Pulmonary artery endothelial cell (primary cell): ENCODE results near the gene JAZF1. TPM values are rescaled to one million over a fixed set of nuclear protein-coding genes. Genes with fewer than 3 reads are reported as not detected.

Experiments
- DNase-seq: peaks from one replicate; pipeline ENCODE4 v3.0.0-alpha.2; 2011; ENCODE audit warnings: low read depth, low spot score
- total RNA-seq: library from RNA; depleted of rRNA; stranded (reverse); fragments of >200 nt; gene quantifications from 2 replicates; pipeline ENCODE4 v1.2.3, GENCODE V29; 2014

JAZF1 gene
- total RNA-seq, 1 donor from 2014 or later = 5.5 TPM

GRCh38 chr7:28076423-28077200, 104.0 kb downstream of the JAZF1 start:
- no peak for DNase-seq

- DNase-seq = no peak
Observed at GRCh38 chr7:28075674-28076358, 104.8 kb downstream of the JAZF1 start.

GRCh38 chr7:28072876-28073514, 107.6 kb downstream of the JAZF1 start:
- DNase-seq = no peak

- DNase-seq = no peak
Observed at GRCh38 chr7:28071570-28071969, 109.0 kb downstream of the JAZF1 start.

- DNase-seq = no peak
Observed at GRCh38 chr7:28070297-28071055, 110.1 kb downstream of the JAZF1 start.

GRCh38 chr7:28069807-28070206, 110.8 kb downstream of the JAZF1 start:
- no peak for DNase-seq

- DNase-seq = no peak
Observed at GRCh38 chr7:28069388-28069787, 111.2 kb downstream of the JAZF1 start.

GRCh38 chr7:28068811-28069216, 111.8 kb downstream of the JAZF1 start:
- no peak for DNase-seq

- DNase-seq = no peak
Observed at GRCh38 chr7:28067171-28067570, 113.4 kb downstream of the JAZF1 start.

GRCh38 chr7:28065721-28066285, 114.8 kb downstream of the JAZF1 start:
- DNase-seq = no peak

GRCh38 chr7:28065308-28065707, 115.3 kb downstream of the JAZF1 start:
- no peak for DNase-seq

- DNase-seq = no peak
Observed at GRCh38 chr7:28064437-28064836, 116.2 kb downstream of the JAZF1 start.

GRCh38 chr7:28062197-28062991, 118.2 kb downstream of the JAZF1 start:
- no peak for DNase-seq

GRCh38 chr7:28061824-28062196, 118.8 kb downstream of the JAZF1 start:
- DNase-seq = no peak

GRCh38 chr7:28060371-28060950, 120.1 kb downstream of the JAZF1 start:
- no peak for DNase-seq

- no peak for DNase-seq
Observed at GRCh38 chr7:28055161-28055544, 125.4 kb downstream of the JAZF1 start.

GRCh38 chr7:28054531-28055160, 125.9 kb downstream of the JAZF1 start:
- no peak for DNase-seq

- peak; percentile 43 for DNase-seq
Observed at GRCh38 chr7:28052933-28053332, 127.7 kb downstream of the JAZF1 start.

GRCh38 chr7:28048694-28049093, 131.9 kb downstream of the JAZF1 start:
- no peak for DNase-seq

GRCh38 chr7:28046035-28046434, 134.6 kb downstream of the JAZF1 start:
- no peak for DNase-seq
